CD4-positive, alpha-beta T cell treated with Interleukin-6 for 4 hours (primary cell): ENCODE measurements around the gene CENPS.
"Not testable (repeated sequence)": the region's sequence is repeated elsewhere in the genome, so short reads cannot be mapped to it uniquely, and the experiment has no call there.

Source experiments
- DNase-seq: peaks from one replicate; pipeline ENCODE4 v3.0.0-alpha.2; 2020; ENCODE audit warnings: mixed read lengths

The CENPS gene

GRCh38 chr1:10430216-10431069, at the start of gene CENPS:
Gene CENPS (plus strand): TSS chr1:10430433. CDS start chr1:10430518, 85 bp downstream.
- peak; percentile 95 for DNase-seq

GRCh38 chr1:10380594-10381275, 49.5 kb upstream of the CENPS start:
- DNase-seq = no peak

DNA sequence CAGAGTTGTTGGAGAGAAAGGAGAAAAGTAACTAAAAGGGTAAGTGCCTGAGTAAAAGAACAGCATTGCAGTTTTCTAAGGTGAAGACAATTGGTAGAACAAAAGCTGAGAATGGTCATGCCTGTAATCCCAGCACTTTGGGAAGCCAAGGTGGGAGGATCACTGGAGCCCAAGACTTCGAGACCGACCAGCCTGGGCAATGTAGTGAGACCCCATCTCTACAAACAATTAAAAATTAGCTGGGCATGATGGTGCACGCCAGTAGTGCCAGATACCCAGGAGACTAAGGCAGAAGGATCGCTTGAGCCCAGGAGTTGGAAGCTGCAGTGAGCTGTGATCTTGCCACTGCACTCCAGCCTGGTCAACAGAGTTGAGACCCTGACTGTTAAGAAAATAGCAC, 46.6 kb upstream of the CENPS start:
- DNase-seq = no peak

DNA sequence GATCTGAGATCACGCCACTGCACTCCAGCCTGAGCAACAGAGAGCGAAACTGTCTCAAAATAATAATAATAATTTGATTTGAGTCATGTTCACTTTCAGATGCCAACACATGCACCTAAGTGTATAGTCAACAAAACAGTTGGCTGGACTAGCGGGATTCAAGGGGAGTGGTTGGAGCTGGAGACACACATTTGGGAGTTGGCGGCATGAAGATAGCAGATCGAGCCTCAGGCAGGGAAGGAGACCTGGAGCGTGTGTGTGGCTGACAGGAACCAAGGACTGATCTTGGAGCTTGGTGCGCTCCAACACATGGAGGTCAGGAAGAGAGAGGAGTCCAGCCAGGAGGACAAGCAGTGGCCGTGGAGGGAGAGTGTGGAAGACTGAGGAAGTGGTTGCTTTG, 46.0 kb upstream of the CENPS start:
- DNase-seq = no peak

DNA sequence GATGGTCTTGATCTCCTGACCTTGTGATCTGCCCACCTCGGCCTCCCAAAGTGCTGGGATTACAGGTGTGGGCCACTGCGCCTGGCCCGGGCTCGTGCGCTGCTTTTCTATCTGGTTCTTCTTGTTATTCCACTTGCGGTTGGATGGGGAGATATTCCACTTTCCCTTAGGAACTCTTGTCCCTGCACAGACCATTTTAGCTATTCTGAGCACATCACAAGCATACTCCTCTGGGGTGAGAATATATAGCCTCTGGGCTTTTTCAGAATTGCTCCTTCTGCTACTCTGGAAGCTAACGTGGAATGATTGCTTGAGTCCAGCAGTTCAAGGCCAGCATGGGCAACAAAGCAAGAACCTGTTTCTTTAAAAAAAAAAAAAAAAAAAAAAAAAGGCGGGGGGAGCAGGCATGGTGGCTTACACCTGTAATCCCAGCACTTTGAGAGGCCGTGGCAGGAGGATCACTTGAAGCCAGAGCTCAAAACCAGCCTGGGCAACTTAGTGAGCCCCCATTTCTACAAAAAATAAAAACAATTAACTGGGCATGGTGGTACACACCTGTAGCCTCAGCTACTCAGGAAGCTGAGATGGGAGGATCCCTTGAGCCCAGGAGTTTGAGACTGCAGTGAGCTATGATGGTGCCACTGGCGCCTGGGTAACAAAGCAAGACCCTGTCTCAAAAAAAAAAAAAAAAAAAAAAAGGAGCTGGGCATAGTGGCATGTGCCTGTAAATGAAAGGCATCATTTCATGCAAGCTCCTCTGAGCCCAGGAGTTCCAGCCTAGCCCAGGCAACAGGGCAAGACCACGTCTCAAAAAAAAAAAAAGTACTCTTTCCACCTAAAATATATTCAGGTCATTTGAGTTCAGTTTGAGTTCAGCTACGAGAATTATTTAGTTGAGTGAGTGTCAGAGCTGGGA, 43.2 kb upstream of the CENPS start:
- no peak for DNase-seq

DNA sequence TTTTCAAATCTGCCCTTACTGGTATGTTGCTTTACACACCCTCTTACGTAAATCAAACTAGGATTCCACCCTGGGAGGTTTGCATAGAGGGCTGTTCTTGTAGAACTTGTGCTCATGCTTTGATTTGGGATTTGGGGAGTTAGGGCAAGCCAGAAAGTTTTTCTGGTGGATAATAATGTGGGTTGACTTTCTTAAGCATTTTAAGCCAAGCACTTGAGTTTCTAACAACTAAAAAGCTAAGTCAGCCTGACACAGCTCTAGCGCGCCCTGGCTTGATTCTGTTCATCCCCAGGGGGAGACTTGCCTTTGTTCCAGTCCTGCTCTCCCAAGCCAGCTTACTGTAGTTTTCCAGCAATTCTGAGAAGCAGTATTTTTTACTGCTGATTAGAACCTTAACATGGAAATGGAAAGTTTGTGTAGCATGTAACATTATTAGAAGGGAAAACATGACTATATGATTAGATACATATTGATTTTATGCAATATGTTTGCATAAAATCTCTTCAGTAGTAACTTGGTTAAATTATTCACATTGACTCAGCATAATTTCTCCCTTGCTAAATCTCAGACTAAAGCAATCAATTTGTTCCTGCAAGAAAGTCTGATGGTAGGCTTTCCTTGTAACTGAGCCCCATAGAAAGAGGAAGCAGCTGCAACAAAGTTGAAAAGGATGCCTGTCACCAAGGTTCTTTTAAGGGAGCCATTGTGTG, 42.4 kb upstream of the CENPS start:
- DNase-seq = no peak

DNA sequence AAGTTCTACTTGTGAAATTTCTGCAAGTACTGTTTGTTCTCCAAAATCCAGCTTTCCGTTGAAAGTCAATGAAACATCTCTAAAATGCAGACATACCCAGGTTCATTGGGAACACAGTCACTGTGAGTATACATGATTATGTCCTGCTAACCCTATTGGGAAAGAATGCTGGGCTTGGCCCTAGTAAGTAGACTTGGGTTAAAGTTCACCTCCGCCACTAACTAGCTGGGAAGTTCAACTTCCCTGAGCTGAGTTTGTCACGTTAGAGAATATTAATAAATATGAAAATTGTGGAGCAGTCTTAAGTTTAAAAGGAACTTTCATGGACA, 41.9 kb upstream of the CENPS start:
- DNase-seq = no peak

GRCh38 chr1:10389271-10389973, 40.8 kb upstream of the CENPS start:
- DNase-seq = no peak

- no peak for DNase-seq
Measured at GRCh38 chr1:10396870-10397269, 33.4 kb upstream of the CENPS start.

DNA sequence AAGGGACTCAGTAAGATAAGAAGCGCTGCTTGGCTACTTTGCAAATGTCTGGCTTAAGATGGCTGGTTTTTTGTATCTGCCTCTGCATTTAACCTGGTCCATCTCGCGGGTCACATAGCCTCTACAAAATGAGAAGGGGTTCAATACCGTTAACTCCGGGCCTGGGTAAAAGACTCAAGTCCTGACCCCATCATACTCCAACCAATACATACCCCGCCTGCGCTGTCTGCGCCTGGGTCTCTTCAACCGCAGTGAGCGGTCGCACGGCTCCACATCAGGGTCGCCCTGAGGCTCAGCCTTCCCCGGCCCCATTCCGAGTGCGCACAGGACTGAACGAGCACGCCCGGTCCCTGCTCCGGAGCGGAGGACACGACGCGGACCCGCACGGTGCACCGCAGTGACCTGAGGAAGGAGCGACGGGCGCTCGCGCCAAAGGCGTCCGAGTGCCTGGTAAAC, 31.9 kb upstream of the CENPS start:
- no peak for DNase-seq

- DNase-seq = peak; percentile 99
Measured at GRCh38 chr1:10398734-10399443, 31.3 kb upstream of the CENPS start, which contains the start of gene PGD. Gene PGD (plus strand): TSS chr1:10399064. CDS start chr1:10399118, 54 bp downstream.

DNA sequence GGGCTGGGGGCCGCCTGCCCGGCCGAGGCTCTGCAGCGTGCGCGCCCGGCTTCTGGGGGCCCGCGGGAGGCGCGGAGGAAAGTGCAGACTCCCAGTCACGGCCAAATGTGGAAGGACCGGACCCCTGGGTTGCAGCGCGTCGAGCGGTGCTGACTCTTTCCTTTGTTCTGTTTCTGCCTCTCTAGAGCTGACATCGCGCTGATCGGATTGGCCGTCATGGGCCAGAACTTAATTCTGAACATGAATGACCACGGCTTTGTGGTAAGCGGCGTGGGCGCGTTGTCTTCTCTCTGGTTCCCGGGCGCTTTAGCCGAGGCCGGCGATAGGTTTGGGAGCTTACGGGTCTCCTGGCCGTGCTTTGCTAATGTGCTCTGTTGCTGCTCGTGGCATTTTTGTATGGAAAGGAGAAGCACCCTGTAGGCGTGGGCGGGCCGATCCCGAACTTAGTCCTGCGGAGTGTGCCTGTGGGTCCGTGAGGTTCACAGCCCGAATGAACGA, 30.7 kb upstream of the CENPS start:
- no peak for DNase-seq

- no peak for DNase-seq
Measured at GRCh38 chr1:10400013-10400412, 30.2 kb upstream of the CENPS start.

- no peak for DNase-seq
Measured at GRCh38 chr1:10401281-10401680, 29.0 kb upstream of the CENPS start.

DNA sequence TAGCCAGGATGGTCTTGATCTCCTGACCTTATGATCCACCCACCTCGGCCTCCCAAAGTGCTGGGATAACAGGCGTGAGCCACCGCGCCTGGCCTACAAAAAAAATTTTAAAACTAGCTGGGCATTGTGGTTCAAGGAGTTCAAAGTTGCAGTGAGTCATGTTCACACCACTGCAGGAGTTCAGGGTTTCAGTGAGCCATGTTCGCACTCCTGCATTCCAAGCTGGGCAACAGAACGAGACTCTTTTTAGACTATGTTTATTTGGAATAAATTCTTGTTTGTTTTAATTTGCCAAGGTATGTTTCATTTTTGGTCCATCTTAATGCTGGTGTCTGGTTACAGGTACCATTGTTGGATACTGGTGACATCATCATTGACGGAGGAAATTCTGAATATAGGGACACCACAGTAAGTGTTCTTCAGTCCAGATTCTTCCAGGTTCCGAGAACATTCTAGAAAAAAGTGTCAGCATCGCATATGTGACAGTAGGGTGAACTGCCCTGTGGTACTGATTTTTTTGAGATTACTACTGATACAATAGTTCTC, 27.4 kb upstream of the CENPS start:
- DNase-seq = no peak

DNA sequence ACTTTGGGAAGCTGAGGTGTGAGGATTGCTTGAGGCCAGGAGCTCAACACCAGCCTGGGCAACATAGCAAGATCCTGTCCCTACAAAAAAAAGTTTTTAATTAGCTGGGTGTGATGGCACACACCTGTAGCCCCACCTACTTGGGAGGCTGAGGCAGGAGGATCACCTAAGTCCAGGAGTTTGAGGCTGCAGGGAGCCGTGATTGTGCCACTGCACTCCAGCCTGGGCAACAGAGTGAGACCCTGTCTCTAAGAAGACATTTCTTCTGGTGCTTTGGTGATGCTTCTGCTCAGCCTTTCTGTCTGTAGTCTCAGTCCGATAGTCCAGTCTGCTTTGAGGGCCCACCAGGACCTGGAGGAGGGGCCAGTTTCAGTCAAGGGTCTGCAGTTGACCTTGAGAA, 23.0 kb upstream of the CENPS start:
- DNase-seq = no peak

- no peak for DNase-seq
Measured at GRCh38 chr1:10415211-10415930, 14.9 kb upstream of the CENPS start.

GRCh38 chr1:10415967-10416366, 14.3 kb upstream of the CENPS start:
- not testable (repeated sequence) for DNase-seq

- DNase-seq = not testable (repeated sequence)
Measured at GRCh38 chr1:10418741-10419140, 11.5 kb upstream of the CENPS start.

GRCh38 chr1:10419351-10419750, 10.9 kb upstream of the CENPS start:
- DNase-seq = no peak
